Effector memory CD4-positive, alpha-beta T cell (primary cell): ENCODE data around the gene NAT14.

Experiments used
- DNase-seq, 3 donors: peaks; one replicate each; pipeline ENCODE4 v3.0.0-alpha.2; 2020
- H3K27ac ChIP-seq: 2 replicates; pipeline ENCODE4 v1.7.0; 2013; ENCODE audit warnings: mild to moderate bottlenecking, low read length, moderate library complexity; ENCODE audit not compliant: insufficient read depth, poor library complexity, severe bottlenecking
- H3K27me3 ChIP-seq: replicated peaks from 2 replicates; pipeline ENCODE4 v1.7.0; 2013; ENCODE audit warnings: mild to moderate bottlenecking, low read length; ENCODE audit not compliant: insufficient read depth, control insufficient read depth, poor library complexity, severe bottlenecking
- H3K36me3 ChIP-seq: 2 replicates; pipeline ENCODE4 v1.7.0; 2013; ENCODE audit warnings: mild to moderate bottlenecking, low read length, moderate library complexity; ENCODE audit not compliant: control insufficient read depth, insufficient read depth
- H3K4me1 ChIP-seq: 2 replicates; pipeline ENCODE4 v1.7.0; 2013; ENCODE audit warnings: low read length, mild to moderate bottlenecking; ENCODE audit not compliant: control insufficient read depth, insufficient read depth, poor library complexity, severe bottlenecking
- H3K4me3 ChIP-seq: 2 replicates; pipeline ENCODE4 v1.7.0; 2013; ENCODE audit warnings: low read length, low read depth, mild to moderate bottlenecking; ENCODE audit not compliant: insufficient read depth, poor library complexity, severe bottlenecking
- H3K9me3 ChIP-seq: 2 replicates; pipeline ENCODE4 v1.7.0; 2013; ENCODE audit warnings: mild to moderate bottlenecking, low read length, moderate library complexity; ENCODE audit not compliant: control insufficient read depth
- total RNA-seq, 3 donors: gene quantifications; one replicate each; lab custom pipeline; 2026; lab: John Stamatoyannopoulos, UW

The NAT14 gene
- 2.3 to 4.8 (median 3.2) reads per million in 3 donors for total RNA-seq

GRCh38 chr19:55484593-55485438 is at the start of gene NAT14:
Gene NAT14 (plus strand): TSS chr19:55485188. CDS start chr19:55485709, 521 bp downstream.
- DNase-seq: peak; percentile 32 to 57 (median 50)
- H3K9me3 ChIP-seq: no peaks in the 10 kb centered on the region
- H3K4me3 ChIP-seq: peak within 1 kb of the TSS; percentile 75
- H3K27ac ChIP-seq: peak within 1 kb of the TSS; percentile 58
- H3K4me1 ChIP-seq: peaks cover 19% of the 10 kb centered on the region
- H3K36me3 ChIP-seq: peaks cover 19% of the 10 kb centered on the region
- H3K27me3 ChIP-seq: no peaks in the 10 kb centered on the region

- no peaks in the 10 kb centered on the region for H3K9me3 ChIP-seq
- H3K4me3 ChIP-seq: no peak overlapping the region
- peaks cover 55% of the 10 kb centered on the region for H3K27me3 ChIP-seq
- no peak overlapping the region for H3K27ac ChIP-seq
- no peaks in the 10 kb centered on the region for H3K36me3 ChIP-seq
- DNase-seq: no peak
- peaks cover 17% of the 10 kb centered on the region for H3K4me1 ChIP-seq
Observed at GRCh38 chr19:55436847-55437246, 48.1 kb upstream of the NAT14 start.

- no peak for DNase-seq
- Histone ChIP-seq H3K27me3 (peaks cover 58% of the 10 kb centered on the region), H3K36me3 (no peaks in the 10 kb centered on the region), H3K27ac (no peak overlapping the region), H3K9me3 (no peaks in the 10 kb centered on the region), H3K4me1 (peaks cover 20% of the 10 kb centered on the region), H3K4me3 (no peak overlapping the region)
Observed at GRCh38 chr19:55437410-55437809, 47.6 kb upstream of the NAT14 start.

GRCh38 chr19:55439052-55439451 is 45.9 kb upstream of the NAT14 start:
- DNase-seq: no peak
- no peaks in the 10 kb centered on the region for H3K36me3 ChIP-seq
- peaks cover 20% of the 10 kb centered on the region for H3K4me1 ChIP-seq

GRCh38 chr19:55440411-55441105 is 44.4 kb upstream of the NAT14 start:
- Histone ChIP-seq H3K4me3 (no peak overlapping the region), H3K27me3 (peaks cover 61% of the 10 kb centered on the region), H3K4me1 (peaks cover 20% of the 10 kb centered on the region), H3K27ac (no peak overlapping the region), H3K9me3 (no peaks in the 10 kb centered on the region), H3K36me3 (no peaks in the 10 kb centered on the region)
- DNase-seq: no peak

More at GRCh38 chr19:55439052-55439451, 45.9 kb upstream of the NAT14 start:
- Histone ChIP-seq H3K27me3 (peaks cover 58% of the 10 kb centered on the region), H3K4me3 (no peak overlapping the region), H3K27ac (no peak overlapping the region), H3K9me3 (no peaks in the 10 kb centered on the region)

- no peak for DNase-seq
- Histone ChIP-seq H3K9me3 (no peaks in the 10 kb centered on the region), H3K4me3 (no peak overlapping the region), H3K27me3 (peaks cover 61% of the 10 kb centered on the region), H3K36me3 (no peaks in the 10 kb centered on the region), H3K27ac (no peak overlapping the region), H3K4me1 (peaks cover 20% of the 10 kb centered on the region)
Observed at GRCh38 chr19:55441319-55441691, 43.7 kb upstream of the NAT14 start.

GRCh38 chr19:55441692-55442321 is 43.2 kb upstream of the NAT14 start:
- DNase-seq: no peak
- Histone ChIP-seq H3K36me3 (no peaks in the 10 kb centered on the region), H3K9me3 (no peaks in the 10 kb centered on the region), H3K4me3 (no peak overlapping the region), H3K27me3 (peaks cover 58% of the 10 kb centered on the region), H3K27ac (no peak overlapping the region), H3K4me1 (peaks cover 20% of the 10 kb centered on the region)

GRCh38 chr19:55442372-55442961 is 42.5 kb upstream of the NAT14 start:
- Histone ChIP-seq H3K27me3 (peaks cover 56% of the 10 kb centered on the region), H3K4me1 (peaks cover 20% of the 10 kb centered on the region)

GRCh38 chr19:55443045-55443823 is 41.8 kb upstream of the NAT14 start, which contains the start of gene SHISA7:
Gene SHISA7 (minus strand): TSS chr19:55443300. CDS start chr19:55442863, 437 bp downstream.
- H3K36me3 ChIP-seq: no peaks in the 10 kb centered on the region
- peaks cover 20% of the 10 kb centered on the region for H3K4me1 ChIP-seq
- H3K9me3 ChIP-seq: no peaks in the 10 kb centered on the region
- no peak for DNase-seq
- no peak within 1 kb of the TSS for H3K4me3 ChIP-seq
- H3K27ac ChIP-seq: no peak within 1 kb of the TSS
- H3K27me3 ChIP-seq: peaks cover 50% of the 10 kb centered on the region

More at GRCh38 chr19:55442372-55442961, 42.5 kb upstream of the NAT14 start:
- DNase-seq: no peak
- H3K27ac ChIP-seq: no peak overlapping the region
- no peaks in the 10 kb centered on the region for H3K36me3 ChIP-seq
- H3K9me3 ChIP-seq: no peaks in the 10 kb centered on the region
- H3K4me3 ChIP-seq: no peak overlapping the region
